IPS DF 6.9 (cell line): Measurements from ENCODE around the gene SSTR4.
"Not testable (repeated sequence)": the region's sequence is repeated elsewhere in the genome, so short reads cannot be mapped to it uniquely, and the experiment has no call there.

Experiments used
- DNase-seq: peaks from one replicate; pipeline ENCODE4 v3.0.0-alpha.2; 2013; ENCODE audit warnings: low read depth, low spot score
- H3K27ac ChIP-seq: one replicate; pipeline ENCODE4 v1.5.1; 2013; ENCODE audit warnings: low read length, control low read depth
- H3K27me3 ChIP-seq: 2 replicates; pipeline ENCODE4 v1.6.1; 2013; ENCODE audit warnings: mild to moderate bottlenecking, low read length; ENCODE audit not compliant: control insufficient read depth, insufficient read depth
- H3K36me3 ChIP-seq: 2 replicates; pipeline ENCODE4 v1.6.1; 2013; ENCODE audit warnings: low read length; ENCODE audit not compliant: control insufficient read depth, insufficient read depth
- H3K4me1 ChIP-seq: 2 replicates; pipeline ENCODE4 v1.6.1; 2013; ENCODE audit warnings: low read length; ENCODE audit not compliant: control insufficient read depth, insufficient read depth
- H3K4me3 ChIP-seq: 2 replicates; pipeline ENCODE4 v1.5.1; 2013; ENCODE audit warnings: mild to moderate bottlenecking, low read length
- H3K9me3 ChIP-seq: 2 replicates; pipeline ENCODE4 v1.6.1; 2013; ENCODE audit warnings: low read length, inconsistent platforms; ENCODE audit not compliant: control insufficient read depth, insufficient read depth
- WGBS: extraction: QIAGEN DNeasy Blood & Tissue Kit; methylation state at CpG from one replicate; pipeline ENCODE4 v1.1.7; 2013; ENCODE audit warnings: mixed read lengths, missing lambda C conversion rate; ENCODE audit not compliant: insufficient read length, insufficient coverage; 5-methylcytosine and 5-hydroxymethylcytosine counted together

Gene SSTR4, protein sequence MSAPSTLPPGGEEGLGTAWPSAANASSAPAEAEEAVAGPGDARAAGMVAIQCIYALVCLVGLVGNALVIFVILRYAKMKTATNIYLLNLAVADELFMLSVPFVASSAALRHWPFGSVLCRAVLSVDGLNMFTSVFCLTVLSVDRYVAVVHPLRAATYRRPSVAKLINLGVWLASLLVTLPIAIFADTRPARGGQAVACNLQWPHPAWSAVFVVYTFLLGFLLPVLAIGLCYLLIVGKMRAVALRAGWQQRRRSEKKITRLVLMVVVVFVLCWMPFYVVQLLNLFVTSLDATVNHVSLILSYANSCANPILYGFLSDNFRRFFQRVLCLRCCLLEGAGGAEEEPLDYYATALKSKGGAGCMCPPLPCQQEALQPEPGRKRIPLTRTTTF

DNA sequence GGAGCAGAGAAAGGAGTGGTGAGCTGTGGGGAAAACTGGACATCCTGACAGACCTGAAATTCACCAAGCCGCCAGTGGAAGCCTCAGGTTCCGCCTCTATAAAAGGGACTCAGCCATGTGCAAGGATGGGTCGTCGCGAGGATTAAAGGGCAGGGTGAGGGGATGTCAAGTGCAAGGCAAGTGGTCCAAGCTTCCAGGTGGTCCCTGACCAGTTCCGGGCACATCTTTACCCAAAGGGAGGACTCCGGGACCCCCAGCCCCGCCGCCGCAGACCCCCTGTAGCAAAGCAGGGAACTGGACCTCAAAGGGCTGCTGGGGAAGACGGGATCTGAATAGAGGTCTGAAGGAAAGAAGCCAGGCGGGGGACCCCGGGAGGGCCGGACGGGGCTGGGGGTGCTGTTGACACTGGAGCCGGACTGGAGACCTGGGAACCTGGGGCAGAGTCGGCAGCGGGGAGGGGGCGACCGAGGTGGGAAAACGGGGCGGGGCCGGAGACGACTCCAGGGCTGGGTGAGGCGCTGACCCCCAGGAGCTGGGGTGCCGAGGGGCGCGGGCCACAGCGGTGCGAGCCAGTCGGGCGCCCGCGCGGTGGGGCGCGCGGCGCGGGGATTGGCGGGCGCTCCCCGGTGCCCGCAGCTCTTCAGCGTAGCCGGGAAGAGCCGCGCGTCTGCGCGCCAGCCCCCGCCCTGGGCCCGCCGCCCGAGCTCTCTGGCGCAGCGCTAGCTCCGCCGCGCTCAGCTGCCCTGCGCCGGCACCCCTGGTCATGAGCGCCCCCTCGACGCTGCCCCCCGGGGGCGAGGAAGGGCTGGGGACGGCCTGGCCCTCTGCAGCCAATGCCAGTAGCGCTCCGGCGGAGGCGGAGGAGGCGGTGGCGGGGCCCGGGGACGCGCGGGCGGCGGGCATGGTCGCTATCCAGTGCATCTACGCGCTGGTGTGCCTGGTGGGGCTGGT lies at the start of gene SSTR4:
Gene SSTR4 (plus strand): TSS at position 592 of the 951 bp plus-strand sequence. CDS start 172 bp downstream, at position 764.
- Histone ChIP-seq H3K27me3 (peaks cover 22% of the 10 kb centered on the region; the same call in 1 of the 2 replicates), H3K27ac (no peak within 1 kb of the TSS), H3K4me3 (peak within 1 kb of the TSS; percentile 25; the same call in 1 of the 2 replicates), H3K36me3 (no peaks in the 10 kb centered on the region), H3K9me3 (no peaks in the 10 kb centered on the region), H3K4me1 (0 out of 2 replicates have a peak, but pooled peaks cover 3% of the 10 kb centered on the region)
- no peak for DNase-seq
- WGBS = no CpG with 5 or more reads among the region's 83 CpGs

- no CpG with 5 or more reads among the region's 1 CpG for WGBS
- no peak for DNase-seq
- no peaks in the 10 kb centered on the region for H3K36me3 ChIP-seq
- H3K27ac ChIP-seq = no peak overlapping the region
- H3K4me3 ChIP-seq = no peak overlapping the region
- no peaks in the 10 kb centered on the region for H3K27me3 ChIP-seq
- H3K9me3 ChIP-seq = no peaks in the 10 kb centered on the region
- no peaks in the 10 kb centered on the region for H3K4me1 ChIP-seq
These were observed 48.5 kb upstream of the SSTR4 start for GRCh38 chr20:22986601-22987000.

- not testable (repeated sequence) for H3K36me3 ChIP-seq, H3K4me3 ChIP-seq, DNase-seq, H3K27ac ChIP-seq, H3K27me3 ChIP-seq, H3K9me3 ChIP-seq, H3K4me1 ChIP-seq
- WGBS = no CpG with 5 or more reads among the region's 3 CpGs
These were observed 43.7 kb upstream of the SSTR4 start for GRCh38 chr20:22991424-22991823.

- DNase-seq = no peak
- no peak overlapping the region for H3K4me3 ChIP-seq
- H3K9me3 ChIP-seq = peaks cover 2% of the 10 kb centered on the region; the same call in 1 of the 2 replicates
- no CpG with 5 or more reads among the region's 2 CpGs for WGBS
- H3K36me3 ChIP-seq = no peaks in the 10 kb centered on the region
- no peaks in the 10 kb centered on the region for H3K27me3 ChIP-seq
- H3K4me1 ChIP-seq = no peaks in the 10 kb centered on the region
- H3K27ac ChIP-seq = no peak overlapping the region
These were observed 41.3 kb upstream of the SSTR4 start for GRCh38 chr20:22993823-22994222.

- no peaks in the 10 kb centered on the region for H3K27me3 ChIP-seq
- peaks cover 2% of the 10 kb centered on the region; the same call in 1 of the 2 replicates for H3K9me3 ChIP-seq
- DNase-seq = no peak
- H3K4me3 ChIP-seq = no peak overlapping the region
- no CpG with 5 or more reads among the region's 1 CpG for WGBS
- H3K4me1 ChIP-seq = no peaks in the 10 kb centered on the region
- no peaks in the 10 kb centered on the region for H3K36me3 ChIP-seq
- H3K27ac ChIP-seq = no peak overlapping the region
These were observed 39.2 kb upstream of the SSTR4 start for GRCh38 chr20:22995923-22996322.

GRCh38 chr20:22998476-22998875 lies 36.6 kb upstream of the SSTR4 start:
- no peaks in the 10 kb centered on the region for H3K27me3 ChIP-seq
- WGBS = no CpG with 5 or more reads among the region's 2 CpGs
- H3K4me3 ChIP-seq = no peak overlapping the region
- H3K9me3 ChIP-seq = peaks cover 2% of the 10 kb centered on the region; the same call in 1 of the 2 replicates
- H3K36me3 ChIP-seq = no peaks in the 10 kb centered on the region
- DNase-seq = no peak
- H3K27ac ChIP-seq = no peak overlapping the region
- no peaks in the 10 kb centered on the region for H3K4me1 ChIP-seq

GRCh38 chr20:22999756-23000155 lies 35.4 kb upstream of the SSTR4 start:
- WGBS = no CpG with 5 or more reads among the region's 4 CpGs
- H3K27ac ChIP-seq = no peak overlapping the region
- no peak overlapping the region for H3K4me3 ChIP-seq
- no peaks in the 10 kb centered on the region for H3K9me3 ChIP-seq
- H3K27me3 ChIP-seq = no peaks in the 10 kb centered on the region
- no peak for DNase-seq
- H3K4me1 ChIP-seq = no peaks in the 10 kb centered on the region
- no peaks in the 10 kb centered on the region for H3K36me3 ChIP-seq

DNA sequence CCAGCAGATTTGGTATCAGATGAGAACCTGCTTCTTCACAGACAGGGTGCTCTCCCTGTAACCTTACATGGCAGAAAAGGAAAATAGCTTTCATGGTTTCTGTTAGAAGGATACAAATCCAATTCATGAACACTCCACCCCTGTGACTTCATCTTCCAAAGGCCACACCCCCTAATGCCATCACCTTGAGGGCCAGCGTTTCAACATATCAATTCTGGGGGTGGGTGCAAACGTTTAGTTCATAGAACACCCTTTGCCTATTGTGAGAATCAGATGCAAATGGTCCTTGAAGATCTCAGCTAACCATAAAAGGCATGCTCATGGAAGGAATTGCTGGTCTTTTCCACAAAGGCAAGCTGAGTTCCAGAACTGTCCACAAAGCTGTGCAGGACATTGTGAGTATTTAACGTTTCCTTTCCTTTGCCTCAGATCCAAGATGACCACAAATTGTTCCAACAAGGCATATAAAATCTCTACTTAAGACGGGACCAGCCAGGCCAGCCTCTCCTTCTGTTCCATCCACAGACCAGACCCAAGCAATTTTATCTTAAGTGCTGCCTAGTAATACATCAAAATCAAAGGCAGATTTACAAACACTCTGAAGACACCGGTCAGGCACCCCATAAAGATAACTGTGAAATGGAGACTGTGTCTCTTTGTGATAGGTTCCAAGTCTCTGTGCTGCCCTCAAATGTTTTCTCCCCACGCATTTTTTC lies 34.7 kb upstream of the SSTR4 start:
- Histone ChIP-seq H3K9me3 (no peaks in the 10 kb centered on the region), H3K4me1 (no peaks in the 10 kb centered on the region), H3K36me3 (no peaks in the 10 kb centered on the region), H3K4me3 (no peak overlapping the region), H3K27me3 (no peaks in the 10 kb centered on the region), H3K27ac (no peak overlapping the region)
- no peak for DNase-seq
- no CpG with 5 or more reads among the region's 6 CpGs for WGBS

- Histone ChIP-seq H3K36me3 (no peaks in the 10 kb centered on the region), H3K4me1 (no peaks in the 10 kb centered on the region), H3K4me3 (no peak overlapping the region), H3K9me3 (no peaks in the 10 kb centered on the region), H3K27ac (no peak overlapping the region), H3K27me3 (no peaks in the 10 kb centered on the region)
- DNase-seq = no peak
- no CpG with 5 or more reads among the region's 6 CpGs for WGBS
These were observed 32.8 kb upstream of the SSTR4 start for GRCh38 chr20:23002276-23002675.

DNA sequence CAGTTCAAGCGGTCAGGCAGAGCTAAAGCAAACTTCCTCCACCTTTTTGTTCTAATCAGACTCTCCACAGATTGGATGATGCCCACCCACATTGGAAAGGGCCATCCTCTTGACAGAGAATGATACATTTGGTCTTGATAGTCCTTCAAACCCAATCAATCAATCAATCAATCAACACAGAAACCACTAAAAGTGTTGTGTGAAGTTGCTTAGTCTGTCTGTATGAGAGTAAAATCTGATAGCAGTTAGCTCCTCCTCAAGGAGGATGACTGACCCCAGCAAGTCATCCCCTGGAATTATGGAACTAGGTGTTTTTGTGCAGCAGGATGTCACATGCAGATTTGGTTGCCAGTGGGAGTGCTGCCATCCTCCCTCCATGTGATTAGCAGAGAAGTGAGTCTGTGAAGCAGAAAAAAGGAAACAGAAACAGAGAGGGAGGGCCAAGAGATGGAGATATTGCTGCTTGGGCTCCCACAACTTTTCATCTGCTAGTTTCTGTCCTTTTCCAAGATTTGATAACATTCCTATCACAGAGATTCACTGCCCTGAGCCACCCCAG lies 32.0 kb upstream of the SSTR4 start:
- no peaks in the 10 kb centered on the region for H3K27me3 ChIP-seq
- DNase-seq = no peak
- H3K4me3 ChIP-seq = no peak overlapping the region
- WGBS = no CpG with 5 or more reads among the region's 1 CpG
- peaks cover 2% of the 10 kb centered on the region; the same call in 1 of the 2 replicates for H3K4me1 ChIP-seq
- no peaks in the 10 kb centered on the region for H3K9me3 ChIP-seq
- no peak overlapping the region for H3K27ac ChIP-seq
- H3K36me3 ChIP-seq = no peaks in the 10 kb centered on the region
